Nephron (organoid): Measurements from ENCODE around the gene APCDD1.

Source experiments
- H3K27ac Mint-ChIP-seq, 3 experiments: 2 replicates each; pipeline ENCODE4 v1.8.0; 2020; ENCODE audit warnings: mixed read lengths in 3 of 3, mild to moderate bottlenecking in 2 of 3, moderate library complexity in 1 of 3
- H3K27me3 Mint-ChIP-seq: 2 replicates; pipeline ENCODE4 v1.8.0; 2021; ENCODE audit warnings: low read depth, mild to moderate bottlenecking, moderate library complexity, mixed read lengths
- H3K36me3 Mint-ChIP-seq: 2 replicates; pipeline ENCODE4 v1.8.0; 2020; ENCODE audit warnings: low read depth, mixed read lengths
- H3K4me1 Mint-ChIP-seq: 2 replicates; pipeline ENCODE4 v1.8.0; 2020; ENCODE audit warnings: mixed read lengths
- H3K4me3 Mint-ChIP-seq, 3 experiments: 2 replicates each; pipeline ENCODE4 v1.8.0; 2020; ENCODE audit warnings: mild to moderate bottlenecking in 3 of 3, mixed read lengths in 3 of 3, moderate library complexity in 2 of 3
- H3K9me3 Mint-ChIP-seq: 2 replicates; pipeline ENCODE4 v1.8.0; 2020; ENCODE audit warnings: mixed read lengths
- TF ChIP-seq, protein P1 (sequence below), 3 experiments: fragments of 200-600 bp; sonication (generic); IDR thresholded peaks; one replicate each; pipeline ENCODE4 v1.5.0; 2021; ENCODE audit warnings: antibody characterized with exemption in 3 of 3; ENCODE audit not compliant: unreplicated experiment in 3 of 3

The APCDD1 gene

DNA sequence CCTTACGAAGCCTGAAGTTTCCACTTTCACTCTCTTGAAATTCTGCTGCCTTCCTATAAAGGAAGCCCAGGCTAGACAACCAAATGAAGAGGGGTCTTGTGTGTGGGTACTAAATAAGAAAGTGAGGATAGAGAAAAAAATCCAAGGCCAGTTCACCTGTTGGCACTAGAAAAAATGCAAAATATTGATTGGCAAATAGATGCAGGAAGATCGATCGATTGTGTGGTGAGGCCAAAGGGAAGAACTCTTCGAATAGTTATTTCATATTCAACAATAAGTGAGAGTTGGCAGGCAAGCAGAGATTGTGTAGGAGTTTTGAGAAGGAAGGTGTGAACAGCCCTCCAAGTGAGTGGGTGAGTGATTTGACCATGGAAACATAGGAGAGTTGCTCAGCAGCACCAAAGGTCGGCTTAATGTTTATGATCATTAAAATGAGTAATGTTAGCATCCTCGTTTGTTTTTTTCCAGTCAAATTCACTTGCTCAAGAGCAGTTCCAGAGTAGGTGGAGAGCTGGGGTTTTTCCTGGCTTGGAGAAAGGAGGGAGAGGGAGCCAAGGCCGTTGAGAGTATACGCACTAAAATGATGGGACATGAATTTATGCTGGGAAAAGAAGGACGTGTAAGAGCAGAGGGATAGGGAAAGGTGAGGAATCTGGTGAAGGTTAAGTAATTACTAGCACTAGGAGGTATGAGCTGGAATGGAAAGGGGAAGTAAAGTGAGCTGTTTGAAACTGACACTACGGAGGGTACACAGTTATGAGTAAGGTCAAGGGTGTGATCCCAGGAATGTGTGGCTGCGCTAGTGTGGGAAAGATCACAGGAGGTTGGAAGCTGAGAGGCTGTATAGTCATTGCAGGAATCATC, 70.3 kb downstream of the APCDD1 start:
- no peaks in the 10 kb centered on the region for H3K9me3 Mint-ChIP-seq
- no peaks in the 10 kb centered on the region for H3K36me3 Mint-ChIP-seq
- H3K4me3 Mint-ChIP-seq = peak overlapping the region; percentile 98 to 100 (median 99)

DNA sequence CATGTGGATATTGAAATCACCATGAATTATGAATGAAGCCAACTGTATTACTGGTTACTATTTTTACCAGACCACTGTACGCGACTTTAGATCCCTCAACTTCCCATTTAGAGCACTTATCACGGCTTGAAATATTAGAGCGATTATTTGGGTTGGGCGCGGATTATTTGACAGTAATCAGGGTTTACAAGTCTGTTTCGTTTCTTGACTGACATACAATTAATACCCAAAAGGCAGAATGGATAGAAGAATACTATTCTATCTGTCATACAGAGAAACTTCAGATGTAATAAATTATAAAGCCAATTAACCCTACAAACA, 70.9 kb downstream of the APCDD1 start:
- Mint-ChIP-seq H3K27me3 (no peaks in the 10 kb centered on the region), H3K4me3 (peak overlapping the region; percentile 98 to 100 (median 99)), H3K36me3 (no peaks in the 10 kb centered on the region), H3K4me1 (peaks cover 46% of the 10 kb centered on the region), H3K9me3 (no peaks in the 10 kb centered on the region), H3K27ac (peak overlapping the region; percentile 13 to 98 (median 91))
- TF ChIP-seq, protein P1, sequence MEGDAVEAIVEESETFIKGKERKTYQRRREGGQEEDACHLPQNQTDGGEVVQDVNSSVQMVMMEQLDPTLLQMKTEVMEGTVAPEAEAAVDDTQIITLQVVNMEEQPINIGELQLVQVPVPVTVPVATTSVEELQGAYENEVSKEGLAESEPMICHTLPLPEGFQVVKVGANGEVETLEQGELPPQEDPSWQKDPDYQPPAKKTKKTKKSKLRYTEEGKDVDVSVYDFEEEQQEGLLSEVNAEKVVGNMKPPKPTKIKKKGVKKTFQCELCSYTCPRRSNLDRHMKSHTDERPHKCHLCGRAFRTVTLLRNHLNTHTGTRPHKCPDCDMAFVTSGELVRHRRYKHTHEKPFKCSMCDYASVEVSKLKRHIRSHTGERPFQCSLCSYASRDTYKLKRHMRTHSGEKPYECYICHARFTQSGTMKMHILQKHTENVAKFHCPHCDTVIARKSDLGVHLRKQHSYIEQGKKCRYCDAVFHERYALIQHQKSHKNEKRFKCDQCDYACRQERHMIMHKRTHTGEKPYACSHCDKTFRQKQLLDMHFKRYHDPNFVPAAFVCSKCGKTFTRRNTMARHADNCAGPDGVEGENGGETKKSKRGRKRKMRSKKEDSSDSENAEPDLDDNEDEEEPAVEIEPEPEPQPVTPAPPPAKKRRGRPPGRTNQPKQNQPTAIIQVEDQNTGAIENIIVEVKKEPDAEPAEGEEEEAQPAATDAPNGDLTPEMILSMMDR (IDR thresholded peaks at IDR 0.05; ENCODE audit: unreplicated experiment in 3 of 3) = no peak

More for the DNA sequence above, 70.3 kb downstream of the APCDD1 start:
- Mint-ChIP-seq H3K27ac (peak overlapping the region; percentile 13 to 91 (median 66)), H3K4me1 (peaks cover 47% of the 10 kb centered on the region), H3K27me3 (no peaks in the 10 kb centered on the region)
- TF ChIP-seq, protein P1 (IDR thresholded peaks at IDR 0.05; ENCODE audit: unreplicated experiment in 3 of 3) = no peak

DNA sequence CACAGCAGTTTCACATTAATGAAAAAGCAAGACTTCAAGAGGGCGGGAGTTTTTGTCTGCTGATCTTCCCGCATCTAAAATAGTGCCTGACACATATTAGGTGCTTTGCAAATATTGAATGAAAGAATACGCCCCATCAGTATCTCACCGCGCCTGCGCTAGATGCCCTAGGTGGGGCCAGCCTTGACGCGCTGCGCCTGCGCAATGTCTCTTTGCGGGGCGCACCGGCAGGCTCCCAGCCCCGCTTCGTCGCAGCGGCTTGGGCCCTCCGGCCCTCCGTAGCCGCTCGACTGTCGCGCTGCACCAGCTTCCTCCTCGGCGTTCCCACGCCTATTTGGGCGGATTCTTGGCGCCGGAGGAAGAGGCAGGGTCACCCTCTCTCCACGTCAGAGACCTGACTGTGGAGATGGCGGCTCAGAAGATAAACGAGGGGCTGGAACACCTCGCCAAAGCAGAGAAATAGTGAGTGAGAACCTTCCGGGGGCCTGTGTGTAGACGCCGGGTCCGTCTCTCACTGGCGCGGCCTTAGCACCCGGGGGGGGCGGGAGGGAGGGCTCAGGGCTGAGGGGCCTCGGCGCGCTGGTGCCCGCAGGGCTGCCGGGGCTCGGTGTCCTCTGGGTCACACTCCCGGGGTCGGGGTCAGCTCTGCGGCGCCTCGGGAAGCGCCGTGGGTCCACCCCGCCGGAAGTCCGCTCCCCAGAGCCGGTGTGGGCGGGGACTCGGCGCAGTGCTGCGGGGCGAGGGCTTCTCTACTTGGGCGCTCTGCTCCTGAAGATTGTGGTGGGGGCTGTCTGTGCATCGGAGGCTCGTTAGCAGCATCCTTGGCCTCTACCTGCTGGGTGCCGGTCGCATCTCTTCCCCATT, 71.5 kb downstream of the APCDD1 start, which contains the start of gene NAPG:
Gene NAPG (plus strand): TSS at position 331 of the 864 bp plus-strand sequence. CDS start 76 bp downstream, at position 407.
- H3K27ac Mint-ChIP-seq = peak within 1 kb of the TSS; percentile 91 to 98 (median 96)
- H3K27me3 Mint-ChIP-seq = no peaks in the 10 kb centered on the region
- TF ChIP-seq, protein P1 (IDR thresholded peaks at IDR 0.05; ENCODE audit: unreplicated experiment in 3 of 3) = no peak
- H3K36me3 Mint-ChIP-seq = no peaks in the 10 kb centered on the region
- H3K4me3 Mint-ChIP-seq = peak within 1 kb of the TSS; percentile 98 to 100 (median 99)
- peaks cover 51% of the 10 kb centered on the region for H3K4me1 Mint-ChIP-seq
- H3K9me3 Mint-ChIP-seq = no peaks in the 10 kb centered on the region

DNA sequence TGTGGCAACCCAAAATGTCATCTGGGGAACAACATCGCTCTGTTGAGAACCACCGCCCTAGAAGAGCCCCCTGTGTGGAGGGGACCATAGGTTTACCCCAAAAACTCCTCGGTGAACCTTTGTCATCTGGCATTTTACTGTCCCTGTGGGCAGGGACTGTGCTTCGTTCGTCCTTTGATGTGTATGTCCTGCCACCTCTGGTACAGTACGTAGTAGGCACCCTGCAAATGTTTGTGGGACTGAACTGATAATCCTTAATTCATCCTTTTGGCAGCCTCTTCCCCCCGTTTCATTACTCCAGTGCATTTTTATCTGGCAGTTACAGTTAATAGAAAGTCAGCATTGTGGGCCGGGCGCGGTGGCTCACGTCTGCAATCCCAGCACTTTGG, 72.1 kb downstream of the APCDD1 start:
- Mint-ChIP-seq H3K4me1 (peaks cover 51% of the 10 kb centered on the region), H3K27me3 (no peaks in the 10 kb centered on the region), H3K4me3 (peak overlapping the region; percentile 90 to 96 (median 96)), H3K9me3 (no peaks in the 10 kb centered on the region), H3K27ac (peak overlapping the region; percentile 81 to 91 (median 85)), H3K36me3 (no peaks in the 10 kb centered on the region)
- TF ChIP-seq, protein P1 (IDR thresholded peaks at IDR 0.05; ENCODE audit: unreplicated experiment in 3 of 3) = no peak

DNA sequence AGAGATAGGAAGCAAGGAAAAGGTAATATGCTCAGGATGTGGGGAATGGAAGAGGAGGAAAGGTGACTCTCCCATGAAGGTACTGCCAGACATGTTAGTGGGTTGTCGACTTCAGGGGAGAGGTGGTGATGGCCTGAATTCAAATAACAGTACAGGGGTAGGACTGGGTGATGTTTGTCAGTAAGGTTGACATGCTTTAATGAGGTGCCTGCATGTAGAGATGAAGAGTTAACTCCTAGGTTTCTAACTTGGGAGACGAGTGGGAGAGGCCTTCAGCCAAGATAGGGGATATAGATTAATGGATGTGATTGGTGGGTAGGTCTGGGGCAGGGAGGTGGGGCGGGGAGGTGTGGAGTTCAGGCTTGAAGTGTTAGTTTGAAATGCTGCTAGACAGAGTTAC, 74.0 kb downstream of the APCDD1 start:
- no peaks in the 10 kb centered on the region for H3K9me3 Mint-ChIP-seq
- no peak overlapping the region for H3K27ac Mint-ChIP-seq
- H3K27me3 Mint-ChIP-seq = no peaks in the 10 kb centered on the region
- TF ChIP-seq, protein P1 (IDR thresholded peaks at IDR 0.05; ENCODE audit: unreplicated experiment in 3 of 3) = no peak
- no peaks in the 10 kb centered on the region for H3K36me3 Mint-ChIP-seq
- peak overlapping the region; percentile 1 to 51 (median 50) for H3K4me3 Mint-ChIP-seq
- peaks cover 44% of the 10 kb centered on the region for H3K4me1 Mint-ChIP-seq
